ENCODE data around the gene GIGYF2. TPM values are rescaled to one million over a fixed set of nuclear protein-coding genes. Genes with fewer than 3 reads are reported as not detected.

The GIGYF2 gene
- polyA plus RNA-seq, 1 donor (not counting 4 experiments of a cell fraction or from before 2014, with no cell fraction given) = 35.5 TPM

- dilution Hi-C loops (cut with MboI; ENCODE audit: extremely low pct_ligation_motif_present, low sequenced_read_pairs) = no loop called here
- H3K4me2 ChIP-seq (ENCODE audit: control insufficient read depth, extremely low read depth, insufficient read depth, low read depth, low read length) = no peak overlapping the region
- H3K27me3 ChIP-seq (ENCODE audit: control insufficient read depth, extremely low read depth, insufficient read depth, low read length) = no peaks in the 10 kb centered on the region
- peaks cover 3 to 31% of the 10 kb centered on the region in 2 experiments for H3K36me3 ChIP-seq (ENCODE audit: control insufficient read depth in 2 of 2, extremely low read depth in 1 of 2, insufficient read depth in 2 of 2, low read length in 2 of 2)
- no peaks in the 10 kb centered on the region for H3K4me1 ChIP-seq (ENCODE audit: control insufficient read depth, extremely low read depth, insufficient read depth, low read length)
- no peak overlapping the region for H3K4me3 ChIP-seq (ENCODE audit: control insufficient read depth in 2 of 3, extremely low read depth in 1 of 3, insufficient read depth in 2 of 3, low read depth in 1 of 3, low read length in 3 of 3)
- no peak for TF ChIP-seq CTCF (optimal IDR thresholded peaks at IDR 0.05 in 1 of 3, IDR thresholded peaks at IDR 0.05 in 1 of 3, conservative IDR thresholded peaks at IDR 0.05 in 1 of 3; ENCODE audit: extremely low read depth in 1 of 3, insufficient read depth in 2 of 3, low read length in 3 of 3)
- TF ChIP-seq EZH2 (IDR thresholded peaks at IDR 0.05; ENCODE audit: low read length) = no peak
- H4K20me1 ChIP-seq (ENCODE audit: control insufficient read depth, extremely low read depth, insufficient read depth, low read length) = no peaks in the 10 kb centered on the region
- no peaks in the 10 kb centered on the region for H3K79me2 ChIP-seq (ENCODE audit: control insufficient read depth, insufficient read depth, low read length)
- no peaks in the 10 kb centered on the region for H3K9me3 ChIP-seq (ENCODE audit: control insufficient read depth, low read depth, low read length)
- no peak for FAIRE-seq
- no peaks in the 10 kb centered on the region for H3K9me1 ChIP-seq (ENCODE audit: control insufficient read depth, extremely low read depth, insufficient read depth, low read length)
- H2AFZ ChIP-seq (ENCODE audit: control insufficient read depth, low read length) = no peak overlapping the region
- no peak overlapping the region for H3K9ac ChIP-seq (ENCODE audit: control insufficient read depth, extremely low read depth, insufficient read depth, low read length)
- no peak overlapping the region for H3K27ac ChIP-seq (ENCODE audit: control insufficient read depth, insufficient read depth, low read length)
- DNase-seq (ENCODE audit: low read depth, low spot score) = no peak
Observed at GRCh38 chr2:232773815-232774214, 76.7 kb downstream of the GIGYF2 start.

- Histone ChIP-seq H3K9me1 (ENCODE audit: control insufficient read depth, extremely low read depth, insufficient read depth, low read length) (no peaks in the 10 kb centered on the region), H3K9ac (ENCODE audit: control insufficient read depth, extremely low read depth, insufficient read depth, low read length) (no peak within 1 kb of the TSS), H3K79me2 (ENCODE audit: control insufficient read depth, insufficient read depth, low read length) (no peaks in the 10 kb centered on the region), H3K27ac (ENCODE audit: control insufficient read depth, insufficient read depth, low read length) (no peak within 1 kb of the TSS), H3K4me1 (ENCODE audit: control insufficient read depth, extremely low read depth, insufficient read depth, low read length) (no peaks in the 10 kb centered on the region), H4K20me1 (ENCODE audit: control insufficient read depth, extremely low read depth, insufficient read depth, low read length) (no peaks in the 10 kb centered on the region), H2AFZ (ENCODE audit: control insufficient read depth, low read length) (no peak within 1 kb of the TSS), H3K36me3 (ENCODE audit: control insufficient read depth in 2 of 2, extremely low read depth in 1 of 2, insufficient read depth in 2 of 2, low read length in 2 of 2) (peaks cover 1 to 32% of the 10 kb centered on the region in 2 experiments), H3K27me3 (ENCODE audit: control insufficient read depth, extremely low read depth, insufficient read depth, low read length) (no peaks in the 10 kb centered on the region), H3K4me3 (ENCODE audit: control insufficient read depth in 2 of 3, extremely low read depth in 1 of 3, insufficient read depth in 2 of 3, low read depth in 1 of 3, low read length in 3 of 3) (no peak within 1 kb of the TSS), H3K4me2 (ENCODE audit: control insufficient read depth, extremely low read depth, insufficient read depth, low read depth, low read length) (no peak within 1 kb of the TSS), H3K9me3 (ENCODE audit: control insufficient read depth, low read depth, low read length) (no peaks in the 10 kb centered on the region)
- no peak for TF ChIP-seq EZH2 (IDR thresholded peaks at IDR 0.05; ENCODE audit: low read length)
- TF ChIP-seq CTCF (optimal IDR thresholded peaks at IDR 0.05 in 1 of 3, IDR thresholded peaks at IDR 0.05 in 1 of 3, conservative IDR thresholded peaks at IDR 0.05 in 1 of 3; ENCODE audit: extremely low read depth in 1 of 3, insufficient read depth in 2 of 3, low read length in 3 of 3) = no peak
- no peak for FAIRE-seq
- no peak for DNase-seq (ENCODE audit: low read depth, low spot score)
- dilution Hi-C loops (cut with MboI; ENCODE audit: extremely low pct_ligation_motif_present, low sequenced_read_pairs) = no loop called here
Observed at GRCh38 chr2:232776435-232776834, 79.3 kb downstream of the GIGYF2 start, which contains the start of gene KCNJ13. TSS of gene KCNJ13 (minus strand) at chr2:232776565. CDS start at chr2:232771362, 5,203 bp downstream.
